K562 (cell line): ENCODE results near the gene PPIH. TPM values are rescaled to one million over a fixed set of nuclear protein-coding genes. Genes with fewer than 3 reads are reported as not detected.

Experiments used
- BRF2 ChIP-seq: IDR thresholded peaks from 3 replicates; pipeline ENCODE4 v1.6.1; 2011; ENCODE audit warnings: borderline replicate concordance, mild to moderate bottlenecking; ENCODE audit not compliant: insufficient read length, insufficient read depth
- CCNT2 ChIP-seq: IDR thresholded peaks from 2 replicates; pipeline ENCODE4 v1.6.1; 2011; ENCODE audit warnings: borderline replicate concordance, low read depth, mild to moderate bottlenecking, moderate library complexity, mixed read lengths, low read length; ENCODE audit not compliant: insufficient read length; ENCODE audit errors: extremely low read depth
- CEBPB ChIP-seq: fragments of 450-650 bp; IDR thresholded peaks from 2 replicates; pipeline ENCODE4 v1.6.1; 2016; ENCODE audit warnings: missing genetic modification characterization, missing compliant biosample characterization
- DMBX1 ChIP-seq: fragments of 250-450 bp; sonication (Bioruptor Pico); IDR thresholded peaks from 2 replicates; pipeline ENCODE4 v1.8.0; 2022; ENCODE audit warnings: inconsistent platforms, mild to moderate bottlenecking, moderate library complexity, borderline replicate concordance
- FOXJ3 ChIP-seq: sonication (generic); formaldehyde crosslinking; IDR thresholded peaks from 2 replicates; pipeline ENCODE4 v1.4.0; 2020; ENCODE audit warnings: mild to moderate bottlenecking, missing genetic modification reagents
- HDGF ChIP-seq: fragments of 450-650 bp; IDR thresholded peaks from 2 replicates; pipeline ENCODE4 v1.6.1; 2016
- IFI16 ChIP-seq: fragments of 250-450 bp; sonication (Bioruptor Pico); IDR thresholded peaks from 2 replicates; pipeline ENCODE4 v2.1.2; 2022; ENCODE audit warnings: mild to moderate bottlenecking, inconsistent platforms
- MAX ChIP-seq: sonication (generic); formaldehyde crosslinking; IDR thresholded peaks from 2 replicates; pipeline ENCODE4 v1.9.0; 2022; ENCODE audit warnings: mild to moderate bottlenecking, missing genetic modification reagents
- POLR2G ChIP-seq: fragments of 200-400 bp; formaldehyde crosslinking; IDR thresholded peaks from 2 replicates; pipeline ENCODE4 v1.6.1; 2017; ENCODE audit warnings: low read depth, mild to moderate bottlenecking, antibody characterized with exemption, low read length, moderate library complexity
- PTTG1 ChIP-seq: fragments of 450-650 bp; IDR thresholded peaks from 2 replicates; pipeline ENCODE4 v1.6.1; 2016; ENCODE audit warnings: low read depth, mild to moderate bottlenecking, missing genetic modification characterization, missing compliant biosample characterization
- YY1 ChIP-seq, 3 experiments: IDR thresholded peaks; 2 replicates each; pipeline ENCODE4 v1.6.1; 2011; ENCODE audit warnings: low read length in 2 of 3, mild to moderate bottlenecking in 2 of 3, moderate library complexity in 2 of 3, borderline replicate concordance in 1 of 3, control low read depth in 1 of 3, low read depth in 1 of 3; ENCODE audit not compliant: insufficient read depth in 3 of 3, insufficient replicate concordance in 2 of 3, control insufficient read depth in 1 of 3, insufficient read length in 1 of 3; ENCODE audit errors: extremely low read depth in 1 of 3
- ZMIZ1 ChIP-seq, 2 experiments: fragments of 150-350 bp in 1 of 2; IDR thresholded peaks; 2 replicates each; pipeline ENCODE4 v1.6.1; 2012 to 2016; ENCODE audit warnings: low read depth in 2 of 2, low read length in 2 of 2, mild to moderate bottlenecking in 1 of 2, moderate library complexity in 1 of 2
- ZNF431 ChIP-seq: sonication (generic); formaldehyde crosslinking; IDR thresholded peaks from 2 replicates; pipeline ENCODE4 v1.8.0; 2022; ENCODE audit warnings: mild to moderate bottlenecking, missing genetic modification reagents
- ZNF512 ChIP-seq: IDR thresholded peaks from 2 replicates; pipeline ENCODE4 v1.6.1; 2016; ENCODE audit warnings: missing genetic modification characterization, missing compliant biosample characterization
- ZNF77 ChIP-seq: fragments of 250-450 bp; sonication (Bioruptor Pico); IDR thresholded peaks from 2 replicates; pipeline ENCODE4 v1.5.0; 2020
- polyA plus RNA-seq, 8 experiments: library from polyadenylated mRNA; depleted of rRNA in 4 of 8; stranded (reverse) in 5 of 8; unstranded in 3 of 8; fragments of >200 nt; fragmentation: Nextera tagmentation in 2 of 8; fragmentation: Illumina TruSeq in 1 of 8; extraction: Ambion mirVana in 2 of 8; extraction: Trizol in 1 of 8; gene quantifications; 2 replicates each; pipeline versions ENCODE4 v1.2.1 to v1.2.3, GENCODE V29; 2011 to 2014; ENCODE audit warnings: inconsistent platforms in 1 of 8, missing spikeins in 1 of 8
- total RNA-seq, 7 experiments: library from RNA; depleted of rRNA in 6 of 7; stranded (reverse); fragments of >200 nt in 6 of 7; fragmentation: Illumina TruSeq in 2 of 7; extraction: Trizol in 2 of 7; gene quantifications; 2 replicates each; pipeline versions ENCODE4 v1.2.1 to v1.2.3, GENCODE V29; 2011 to 2021; ENCODE audit warnings: low replicate concordance in 1 of 7
- TF ChIP-seq, protein P1 (sequence below), 2 experiments: fragments of 200-800 bp in 1 of 2; sonication (Bioruptor generic) in 1 of 2; sonication (generic) in 1 of 2; formaldehyde crosslinking in 1 of 2; IDR thresholded peaks in 1 of 2; conservative IDR thresholded peaks in 1 of 2; 2 replicates each; pipeline versions ENCODE4 v1.5.0 to v1.6.1; 2016 to 2020; ENCODE audit warnings: missing compliant biosample characterization in 1 of 2, missing genetic modification characterization in 1 of 2, missing genetic modification reagents in 1 of 2

Gene PPIH
- total and polyA plus RNA-seq, 9 of the 15 experiments (the other 6 are each of a cell fraction or from before 2014, with no cell fraction given) = 197 to 470 (median 277) TPM

GRCh38 chr1:42681741-42682483 lies 23.7 kb downstream of the PPIH start, which contains the start of gene YBX1 (continued):
- TF ChIP-seq MAX = peak; percentile 94
- no peak for TF ChIP-seq FOXJ3 (CRISPR knock-in tag)
- TF ChIP-seq CEBPB = no peak
- TF ChIP-seq POLR2G = peak; percentile 93
- TF ChIP-seq PTTG1 (tag) = no peak
- TF ChIP-seq CCNT2 = no peak
- TF ChIP-seq YY1 (IDR thresholded peaks at IDR 0.05; ENCODE audit: borderline replicate concordance in 1 of 3, control insufficient read depth in 1 of 3, extremely low read depth in 1 of 3, insufficient read depth in 3 of 3, insufficient read length in 1 of 3, insufficient replicate concordance in 2 of 3, low read depth in 1 of 3, low read length in 2 of 3) = peak; percentile 33 to 87 (median 75)
- TF ChIP-seq HDGF = no peak
- no peak for TF ChIP-seq ZNF512
- TF ChIP-seq ZNF77 = no peak
- 0 out of 2 replicates have a peak, but pooled peaks have one; percentile 49 for TF ChIP-seq DMBX1 (CRISPR knock-in tag)
- TF ChIP-seq, protein P1, sequence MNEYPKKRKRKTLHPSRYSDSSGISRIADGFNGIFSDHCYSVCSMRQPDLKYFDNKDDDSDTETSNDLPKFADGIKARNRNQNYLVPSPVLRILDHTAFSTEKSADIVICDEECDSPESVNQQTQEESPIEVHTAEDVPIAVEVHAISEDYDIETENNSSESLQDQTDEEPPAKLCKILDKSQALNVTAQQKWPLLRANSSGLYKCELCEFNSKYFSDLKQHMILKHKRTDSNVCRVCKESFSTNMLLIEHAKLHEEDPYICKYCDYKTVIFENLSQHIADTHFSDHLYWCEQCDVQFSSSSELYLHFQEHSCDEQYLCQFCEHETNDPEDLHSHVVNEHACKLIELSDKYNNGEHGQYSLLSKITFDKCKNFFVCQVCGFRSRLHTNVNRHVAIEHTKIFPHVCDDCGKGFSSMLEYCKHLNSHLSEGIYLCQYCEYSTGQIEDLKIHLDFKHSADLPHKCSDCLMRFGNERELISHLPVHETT (CRISPR knock-in tag; conservative IDR thresholded peaks at IDR 0.05 in 1 of 2, IDR thresholded peaks at IDR 0.05 in 1 of 2) = no peak
- no peak for TF ChIP-seq IFI16 (CRISPR knock-in tag)
- no peak for TF ChIP-seq ZMIZ1 (IDR thresholded peaks at IDR 0.05; ENCODE audit: low read depth in 2 of 2, low read length in 2 of 2)
- no peak for TF ChIP-seq BRF2
- TF ChIP-seq ZNF431 (CRISPR knock-in tag) = peak; percentile 83
